Stimulated activated CD4-positive, alpha-beta T cell treated with anti-CD3 and anti-CD28 coated beads, Interleukin-1b, Interleukin-23, amount 100 ng/mL, for 4 hours (primary cell): ENCODE measurements around the gene CPPED1.

Experiments
- DNase-seq, 2 donors: peaks; one replicate each; pipeline ENCODE4 v3.0.0-alpha.2; 2020; ENCODE audit warnings: low read depth in 2 of 2

The CPPED1 gene

DNA sequence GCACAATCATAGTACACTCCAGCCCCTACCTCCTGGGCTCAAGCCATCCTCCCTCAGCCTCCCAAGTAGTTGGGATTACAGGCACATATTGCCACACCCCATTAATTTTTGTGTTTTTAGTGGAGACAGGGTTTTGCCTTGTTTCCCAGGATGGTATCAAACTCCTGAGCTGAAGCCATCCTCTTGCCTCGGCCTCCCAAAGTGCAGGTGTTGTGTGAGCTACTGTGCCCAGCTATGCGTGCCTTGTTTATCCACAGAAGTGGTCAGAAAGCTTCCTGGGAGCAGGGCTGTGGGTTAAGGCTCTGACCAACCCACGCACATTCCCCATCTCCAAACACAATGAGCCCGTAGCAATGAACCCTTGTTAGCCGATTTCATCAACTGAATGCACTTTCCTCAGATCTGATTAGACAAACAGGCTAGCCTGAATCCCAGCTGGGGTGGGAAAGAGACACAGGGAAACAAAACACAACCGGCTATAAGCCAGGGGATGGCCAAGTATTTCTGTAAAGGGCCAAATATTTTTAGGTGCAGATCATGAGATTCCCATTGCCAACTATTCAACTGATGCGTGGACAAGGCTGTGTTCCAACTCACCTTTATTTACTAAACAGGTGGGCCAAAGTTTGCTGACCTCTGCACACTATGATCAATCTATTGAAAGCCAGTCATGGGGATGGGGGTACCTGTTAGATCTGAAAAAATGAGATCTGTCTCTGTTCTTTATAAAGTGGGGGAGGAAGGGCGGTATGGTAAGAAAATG is 193.6 kb downstream of the CPPED1 start:
- no peak for DNase-seq
